Measurements from ENCODE around the gene NFATC2.
A peak's percentile ranks its signal among the peaks of the same experiment; 100 is the strongest.
"Not testable (repeated sequence)": the region's sequence is repeated elsewhere in the genome, so short reads cannot be mapped to it uniquely, and the experiment has no call there.

NFATC2 gene

DNA sequence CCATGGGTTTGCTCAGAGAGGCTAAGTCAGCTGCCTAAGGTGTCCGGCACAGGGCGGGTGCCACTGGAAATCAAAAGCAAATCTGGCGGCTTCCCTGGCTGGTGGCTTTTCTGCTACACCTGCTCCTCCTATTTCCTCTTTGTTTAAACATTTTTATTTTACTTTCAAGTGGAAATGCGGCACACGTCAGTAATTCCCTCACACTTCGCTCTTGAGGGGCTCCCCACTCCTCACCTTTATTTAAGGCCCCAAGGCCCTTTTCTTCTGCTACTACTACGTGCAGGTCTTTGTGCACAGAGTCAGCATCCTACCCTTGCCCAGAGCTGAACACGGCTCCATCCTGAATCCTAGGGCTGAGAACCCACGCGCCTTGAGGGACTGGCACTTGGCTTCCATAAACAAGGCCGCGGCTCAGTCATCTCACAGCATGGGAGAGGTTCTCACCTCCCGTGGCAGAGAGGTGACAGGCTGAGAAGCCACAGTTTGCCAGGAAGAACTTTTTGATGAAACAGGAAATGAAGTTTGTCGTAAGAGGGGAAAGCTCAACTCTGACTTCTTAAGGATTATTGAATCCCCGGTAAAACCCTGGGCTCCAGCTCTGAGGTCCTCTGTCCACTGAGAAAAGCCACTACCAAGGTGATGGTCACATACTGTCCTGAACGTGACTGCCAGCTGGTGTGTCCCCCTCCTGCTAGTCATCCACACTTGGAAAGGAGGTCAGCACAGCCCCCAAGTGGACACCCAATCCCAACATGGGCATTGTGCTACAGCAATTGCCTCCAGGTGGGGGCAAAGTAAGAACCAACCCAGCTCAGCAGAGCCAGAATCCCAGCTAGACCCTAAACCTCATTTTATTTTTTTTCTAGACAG lies 48.0 kb downstream of the NFATC2 start:
- no peak for DNase-seq (ENCODE audit: low spot score)

GRCh38 chr20:51493346-51493791 lies 49.1 kb downstream of the NFATC2 start:
- no peak for DNase-seq (ENCODE audit: low spot score)

GRCh38 chr20:51492167-51493092 lies 50.1 kb downstream of the NFATC2 start:
- DNase-seq (ENCODE audit: low spot score) = no peak

DNA sequence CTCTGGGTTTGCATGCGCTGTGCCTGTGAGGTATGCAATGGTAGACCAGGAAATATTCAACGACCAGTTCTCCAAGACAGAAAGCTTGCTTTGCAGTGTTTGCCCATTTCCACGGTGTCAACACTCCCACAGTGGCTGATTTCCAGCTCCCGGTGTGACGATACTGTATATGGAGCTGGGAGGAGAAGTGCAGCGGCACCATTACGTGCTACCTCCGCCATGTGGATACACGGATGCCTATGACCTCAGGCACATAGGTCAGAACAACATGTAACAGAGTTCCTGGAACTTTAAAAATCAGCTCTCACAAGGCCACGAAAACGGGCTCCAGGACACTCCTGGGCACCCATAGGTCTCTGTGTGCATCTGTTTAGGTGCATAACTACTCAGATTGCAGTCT lies 51.1 kb downstream of the NFATC2 start:
- DNase-seq (ENCODE audit: low spot score) = no peak

DNA sequence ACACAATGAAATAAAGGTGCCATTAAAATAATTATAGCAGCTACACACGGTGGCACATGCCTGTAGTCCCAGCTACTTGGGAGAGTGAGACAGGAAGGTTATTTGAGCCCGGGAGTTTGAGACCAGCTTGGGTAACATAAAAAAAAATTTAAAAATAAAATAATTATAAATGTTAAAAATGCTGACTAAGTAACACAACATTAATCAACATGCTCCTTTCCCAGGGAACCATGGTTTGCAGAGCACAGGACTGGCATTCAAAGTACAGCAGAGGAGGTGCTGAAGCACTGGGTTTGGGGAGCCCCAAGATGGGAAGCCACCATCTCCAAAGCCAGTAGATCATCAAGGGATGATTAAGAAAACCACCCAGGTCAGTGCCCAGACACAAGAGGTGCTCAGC lies 51.9 kb downstream of the NFATC2 start:
- no peak for DNase-seq (ENCODE audit: low spot score)

- no peak for DNase-seq (ENCODE audit: low spot score)
Measured at GRCh38 chr20:51489611-51490010, 52.9 kb downstream of the NFATC2 start.

GRCh38 chr20:51488331-51488730 lies 54.2 kb downstream of the NFATC2 start:
- no peak for DNase-seq (ENCODE audit: low spot score)

DNA sequence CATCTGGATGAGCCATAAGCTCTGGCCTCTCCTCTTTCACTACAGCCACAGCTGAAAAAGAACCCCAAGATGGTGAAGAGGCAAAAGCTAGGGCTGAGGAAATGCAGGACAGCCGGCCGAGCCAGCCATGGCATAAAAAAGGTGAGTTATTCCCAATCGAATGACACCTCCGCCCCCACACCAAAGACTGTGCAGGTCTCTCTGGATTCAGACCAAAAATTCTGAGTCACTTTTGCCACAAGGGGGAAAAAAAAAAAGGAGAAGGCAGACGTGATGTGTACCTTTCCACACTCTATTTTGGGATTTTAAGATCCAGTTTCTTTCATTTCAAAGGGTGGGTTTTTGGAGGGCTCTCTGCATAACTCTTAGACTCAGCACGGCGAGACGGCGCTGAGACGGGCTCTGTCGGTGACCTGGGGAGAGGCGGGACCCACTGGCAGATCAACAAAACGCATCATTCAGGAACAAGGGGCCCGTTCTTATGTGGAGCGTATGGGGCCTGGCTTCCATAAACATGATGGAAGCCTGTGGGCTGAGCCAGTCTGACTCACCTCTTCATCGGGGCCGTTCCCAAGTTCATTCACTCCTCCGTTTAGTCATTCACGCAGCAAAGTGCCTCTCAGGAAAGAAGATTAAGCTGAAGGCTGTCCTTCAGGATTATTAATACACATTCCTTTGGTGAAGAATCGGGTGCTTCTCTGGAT lies 54.8 kb downstream of the NFATC2 start:
- peak; percentile 96 for DNase-seq (ENCODE audit: low spot score)

DNA sequence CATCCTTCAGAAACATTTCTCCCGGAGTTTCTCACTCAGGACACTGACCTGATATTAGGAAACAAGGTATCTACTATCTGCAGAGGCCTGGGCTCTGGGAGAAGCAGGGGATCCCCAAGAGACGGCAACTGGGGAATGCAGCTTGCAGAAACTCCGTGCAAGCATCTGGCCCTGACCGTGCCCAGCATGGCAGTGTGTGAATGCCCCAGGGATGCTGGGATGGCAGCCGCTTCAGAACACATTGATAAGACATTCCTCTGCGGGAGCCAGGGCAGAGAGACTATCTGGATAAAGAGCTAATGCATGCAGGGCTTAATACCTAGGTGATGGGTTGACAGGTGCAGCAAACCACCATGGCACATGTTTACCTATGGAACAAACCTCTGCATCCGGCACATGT lies 55.4 kb downstream of the NFATC2 start:
- DNase-seq (ENCODE audit: low spot score) = no peak

DNA sequence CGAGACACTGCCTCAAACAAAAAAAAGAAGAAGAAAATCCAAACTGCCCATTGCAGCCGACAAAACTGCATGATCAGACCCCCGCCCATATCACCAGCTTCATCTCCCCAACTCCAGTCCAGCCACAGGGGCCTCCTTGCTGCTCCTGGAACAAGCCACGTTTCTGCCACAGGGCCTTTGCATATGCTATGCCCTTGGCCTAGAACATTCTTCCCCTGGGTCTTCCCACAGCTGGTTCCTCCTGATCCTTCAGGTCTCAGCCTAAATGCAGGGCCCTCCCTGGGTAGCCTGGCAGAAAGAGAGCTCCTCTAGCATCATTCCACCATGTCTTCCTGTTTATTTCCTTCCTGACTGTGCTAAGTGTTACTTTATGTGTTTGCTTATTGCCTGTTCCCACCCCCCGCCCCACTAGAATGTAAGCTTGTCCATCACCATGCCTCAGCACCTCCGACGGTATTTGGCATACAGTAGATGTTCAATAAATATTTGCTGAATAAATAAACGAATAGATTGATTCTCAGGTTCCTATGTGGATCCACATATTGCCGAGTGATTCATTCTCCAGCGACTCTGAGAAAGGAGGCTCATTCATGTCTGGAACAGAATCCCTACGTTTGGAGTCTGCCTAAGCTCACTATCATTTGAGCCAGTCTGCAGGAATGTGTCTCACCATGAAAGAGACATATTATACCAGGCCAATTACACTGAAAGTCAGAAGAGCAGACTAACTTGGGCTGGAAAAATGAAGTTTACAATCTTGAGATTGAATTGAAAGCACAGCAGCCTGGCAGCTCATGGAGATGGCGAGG lies 56.1 kb downstream of the NFATC2 start:
- peak; percentile 54 for DNase-seq (ENCODE audit: low spot score)

GRCh38 chr20:51484831-51485230 lies 57.7 kb downstream of the NFATC2 start:
- DNase-seq (ENCODE audit: low spot score) = no peak

DNA sequence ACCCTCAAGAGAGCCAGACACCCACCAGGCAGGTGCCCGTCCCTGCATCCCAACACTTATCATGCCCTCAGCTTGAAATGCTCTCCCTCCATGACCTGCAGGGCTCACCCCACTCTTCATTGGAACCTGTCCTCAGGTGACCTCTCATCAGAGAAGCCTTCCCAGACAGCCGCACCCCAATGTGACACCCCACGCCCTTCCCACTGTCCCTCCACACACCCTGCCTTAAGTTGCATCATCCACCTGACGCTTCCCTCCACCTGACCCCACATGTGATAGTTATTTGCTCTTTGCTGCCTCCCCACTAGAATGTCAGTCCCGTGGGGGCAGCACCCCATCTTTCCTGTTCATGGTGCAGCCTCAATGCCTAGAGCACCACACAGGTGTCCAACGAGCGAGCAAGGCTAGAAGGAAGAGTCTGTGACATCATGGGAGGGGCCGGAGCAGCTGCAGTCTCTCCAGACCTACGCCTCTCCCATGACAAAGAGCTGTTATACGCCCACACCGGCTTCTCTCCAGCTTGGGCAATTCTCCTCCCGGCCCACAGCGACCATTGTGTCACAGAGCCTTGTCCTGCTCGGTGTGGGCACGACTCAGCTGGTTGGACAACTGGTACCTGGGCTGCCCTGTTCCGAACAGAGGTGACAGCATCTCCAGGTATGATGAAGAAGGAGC lies 58.2 kb downstream of the NFATC2 start:
- peak; percentile 42 for DNase-seq (ENCODE audit: low spot score)

DNA sequence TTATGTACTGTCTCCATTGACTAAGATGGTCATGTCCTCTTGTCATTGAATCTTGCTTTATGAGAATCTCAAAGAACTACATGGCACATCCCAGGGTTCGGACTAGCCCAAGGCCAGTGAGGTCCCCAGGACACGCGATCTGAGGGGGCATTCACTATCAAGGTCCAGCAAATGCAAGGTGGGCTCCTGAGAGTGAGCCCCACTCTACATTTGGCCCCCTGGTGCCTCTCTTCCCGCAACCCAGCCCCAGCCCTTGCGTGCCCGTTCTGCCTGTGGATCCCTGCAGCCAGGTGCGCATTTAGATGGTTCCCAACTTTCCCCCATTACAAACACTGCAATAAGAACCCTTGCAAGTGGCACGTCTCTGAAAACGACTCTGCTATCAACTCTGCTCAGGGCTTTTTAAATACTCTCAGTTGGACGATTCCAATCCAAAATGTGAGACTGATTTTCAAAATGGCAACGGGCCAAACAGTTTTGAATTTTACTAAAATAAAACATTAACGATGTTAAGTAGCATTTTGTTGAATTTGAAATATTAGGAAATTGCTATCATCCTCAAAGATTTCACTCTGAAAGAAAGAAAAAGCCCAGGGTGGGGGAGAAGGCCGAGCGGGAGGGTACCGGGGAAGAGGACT lies 59.6 kb downstream of the NFATC2 start:
- DNase-seq (ENCODE audit: low spot score) = no peak

GRCh38 chr20:51481341-51481914 lies 61.1 kb downstream of the NFATC2 start:
- DNase-seq (ENCODE audit: low spot score) = no peak

GRCh38 chr20:51480507-51481270 lies 61.8 kb downstream of the NFATC2 start:
- no peak for DNase-seq (ENCODE audit: low spot score)

DNA sequence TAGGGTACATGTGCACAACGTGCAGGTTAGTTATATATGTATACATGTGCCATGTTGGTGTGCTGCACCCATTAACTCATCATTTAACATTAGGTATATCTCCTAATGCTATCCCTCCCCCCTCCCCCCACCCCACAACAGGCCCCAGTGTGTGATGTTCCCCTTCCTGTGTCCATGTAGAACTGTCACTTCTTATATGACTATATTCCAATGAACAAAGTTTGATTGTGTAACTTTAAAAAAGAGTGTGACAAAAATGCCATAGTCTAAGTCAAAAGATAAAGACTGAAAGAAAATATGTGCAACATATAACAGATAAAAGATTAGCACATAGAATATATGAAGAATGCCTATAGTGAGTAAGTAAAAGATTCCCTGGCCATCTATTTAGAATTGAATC lies 66.4 kb downstream of the NFATC2 start:
- not testable (repeated sequence) for DNase-seq (ENCODE audit: low spot score)

DNA sequence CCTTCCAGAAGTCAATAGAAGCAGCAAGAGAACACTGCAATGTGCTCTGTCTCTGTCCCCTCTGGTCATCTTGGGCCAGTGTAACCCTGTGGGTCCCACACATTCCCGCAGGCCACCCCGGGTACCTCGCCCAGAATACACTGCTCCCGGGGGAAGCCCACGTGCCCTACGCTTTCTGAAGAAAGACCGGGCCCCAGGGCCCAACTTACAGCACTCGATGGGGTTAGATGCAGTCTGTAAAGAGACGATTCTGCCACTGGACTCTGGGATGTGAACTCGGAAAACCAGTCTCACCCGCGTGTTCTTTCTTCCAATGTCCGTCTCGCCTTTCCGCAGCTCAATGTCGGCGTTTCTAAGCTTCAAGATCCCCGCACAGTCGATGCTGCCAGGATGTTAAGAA lies 68.7 kb downstream of the NFATC2 start:
- DNase-seq (ENCODE audit: low spot score) = no peak

GRCh38 chr20:51473256-51473655 lies 69.3 kb downstream of the NFATC2 start:
- no peak for DNase-seq (ENCODE audit: low spot score)

DNA sequence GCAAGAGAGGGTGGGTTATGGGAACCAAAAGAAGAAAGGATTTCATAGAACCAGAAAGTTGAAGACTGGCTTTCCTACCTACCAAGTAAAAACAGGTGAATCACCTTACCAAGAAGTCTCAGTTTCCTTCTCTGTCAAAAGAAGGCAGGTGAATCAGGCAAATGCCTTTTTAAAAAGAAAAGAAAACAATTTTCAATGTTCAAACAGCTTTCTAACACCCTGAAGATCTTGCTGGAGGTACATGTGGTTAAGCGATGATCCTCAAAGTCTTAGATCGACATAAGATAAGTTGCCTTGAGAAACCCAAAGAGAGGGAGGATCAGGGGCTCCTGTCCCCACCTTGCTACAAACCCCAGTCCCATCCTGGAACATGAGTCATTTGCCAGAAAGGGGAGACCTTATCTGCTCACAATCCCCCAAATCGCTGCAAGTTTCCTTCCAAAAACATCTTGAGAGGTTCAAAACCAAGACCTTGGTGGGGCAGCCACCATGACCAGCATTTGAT lies 71.6 kb downstream of the NFATC2 start:
- no peak for DNase-seq (ENCODE audit: low spot score)

Data from COLO829 (cell line).